ENCODE data around the gene RGL2. TPM values are rescaled to one million over a fixed set of nuclear protein-coding genes. Genes with fewer than 3 reads are reported as not detected.

The RGL2 gene
- total and polyA plus RNA-seq, 2 of the 13 experiments (the other 11 are each of a cell fraction or from before 2014, with no cell fraction given) = 22.9 to 47.4 TPM

- peak; percentile 44; the same call in 1 of the 2 replicates for TF ChIP-seq ELF1 (CRISPR knock-in tag; IDR thresholded peaks at IDR 0.05)
- TF ChIP-seq SNAI1 (CRISPR knock-in tag; IDR thresholded peaks at IDR 0.05; ENCODE audit: borderline replicate concordance) = 0 out of 2 replicates have a peak, but pooled peaks have one; percentile 41
- TF ChIP-seq SNAPC2 (CRISPR knock-in tag; IDR thresholded peaks at IDR 0.05) = 0 out of 2 replicates have a peak, but pooled peaks have one; percentile 19
- peak; percentile 60; the same call in 1 of the 2 replicates for TF ChIP-seq ZSCAN9 (CRISPR knock-in tag; IDR thresholded peaks at IDR 0.05; ENCODE audit: borderline replicate concordance)
- TF ChIP-seq ZNF672 (CRISPR knock-in tag; IDR thresholded peaks at IDR 0.05) = no peak
- TF ChIP-seq ZNF773 (CRISPR knock-in tag; IDR thresholded peaks at IDR 0.05; ENCODE audit: borderline replicate concordance) = peak; percentile 49; the same call in 1 of the 2 replicates
- TF ChIP-seq MXD1 (CRISPR knock-in tag; IDR thresholded peaks at IDR 0.05) = 0 out of 2 replicates have a peak, but pooled peaks have one; percentile 42
- TF ChIP-seq KDM5B (CRISPR knock-in tag; IDR thresholded peaks at IDR 0.05; ENCODE audit: borderline replicate concordance) = peak; percentile 28; the same call in 1 of the 2 replicates
- peak; percentile 65; the same call in 1 of the 2 replicates for TF ChIP-seq ZNF274 (CRISPR knock-in tag; IDR thresholded peaks at IDR 0.05)
- TF ChIP-seq SMARCE1 (IDR thresholded peaks at IDR 0.05; ENCODE audit: borderline replicate concordance) = no peak
- TF ChIP-seq MTF1 (CRISPR knock-in tag; IDR thresholded peaks at IDR 0.05) = no peak
- TF ChIP-seq KMT2B (CRISPR knock-in tag; IDR thresholded peaks at IDR 0.05) = no peak; the same call in none of the 2 replicates
- no peak for TF ChIP-seq SMARCC2 (IDR thresholded peaks at IDR 0.05)
- no peak for TF ChIP-seq CTCF (CRISPR knock-in tag; IDR thresholded peaks at IDR 0.05)
- no peak for TF ChIP-seq KLF15 (CRISPR knock-in tag; IDR thresholded peaks at IDR 0.05; ENCODE audit: borderline replicate concordance)
- TF ChIP-seq STAT6 (CRISPR knock-in tag; IDR thresholded peaks at IDR 0.05; ENCODE audit: borderline replicate concordance) = 0 out of 2 replicates have a peak, but pooled peaks have one; percentile 14
- TF ChIP-seq REPIN1 (CRISPR knock-in tag; IDR thresholded peaks at IDR 0.05; ENCODE audit: borderline replicate concordance, low read depth) = peak; percentile 49; the same call in 1 of the 2 replicates
- no peak; the same call in 1 of the 2 replicates for TF ChIP-seq KLF13 (CRISPR knock-in tag; IDR thresholded peaks at IDR 0.05)
- TF ChIP-seq ZNF138 (CRISPR knock-in tag; IDR thresholded peaks at IDR 0.05; ENCODE audit: low read depth) = no peak
- peak; percentile 57; the same call in 1 of the 2 replicates for TF ChIP-seq TFE3 (CRISPR knock-in tag; IDR thresholded peaks at IDR 0.05)
These were observed 15.2 kb upstream of the RGL2 start, which contains the start of gene TAPBP (continued) for GRCh38 chr6:33313709-33314514.

All from HepG2 (cell line).